GM21515 (cell line): ENCODE measurements around the gene WDR26.
A peak's percentile ranks its signal among the peaks of the same experiment; 100 is the strongest.

ENCODE experiments used
- ATAC-seq: cut with Tn5 transposase; IDR thresholded peaks from one replicate; pipeline ENCODE4 v1.9.1; 2021; ENCODE audit not compliant: unreplicated experiment

WDR26 gene

DNA sequence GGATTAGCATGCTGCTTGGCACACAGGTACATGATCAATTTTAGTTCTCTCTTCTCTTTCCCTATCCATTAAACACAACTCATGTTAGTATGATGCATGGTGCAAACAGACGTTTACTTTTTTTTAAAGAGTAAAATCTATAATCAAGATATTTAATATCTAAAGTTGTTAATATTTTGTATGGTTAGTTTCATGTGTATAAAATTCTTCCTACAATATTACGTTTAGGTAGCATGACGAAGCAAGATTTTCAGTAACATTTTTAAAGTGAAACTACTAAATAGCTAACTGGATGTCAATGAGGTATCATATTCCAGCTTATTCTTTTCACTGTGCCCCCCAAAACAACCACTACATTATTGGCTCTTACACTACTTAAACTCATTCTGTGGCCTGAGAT lies 41.3 kb downstream of the WDR26 start:
- no peak for ATAC-seq

DNA sequence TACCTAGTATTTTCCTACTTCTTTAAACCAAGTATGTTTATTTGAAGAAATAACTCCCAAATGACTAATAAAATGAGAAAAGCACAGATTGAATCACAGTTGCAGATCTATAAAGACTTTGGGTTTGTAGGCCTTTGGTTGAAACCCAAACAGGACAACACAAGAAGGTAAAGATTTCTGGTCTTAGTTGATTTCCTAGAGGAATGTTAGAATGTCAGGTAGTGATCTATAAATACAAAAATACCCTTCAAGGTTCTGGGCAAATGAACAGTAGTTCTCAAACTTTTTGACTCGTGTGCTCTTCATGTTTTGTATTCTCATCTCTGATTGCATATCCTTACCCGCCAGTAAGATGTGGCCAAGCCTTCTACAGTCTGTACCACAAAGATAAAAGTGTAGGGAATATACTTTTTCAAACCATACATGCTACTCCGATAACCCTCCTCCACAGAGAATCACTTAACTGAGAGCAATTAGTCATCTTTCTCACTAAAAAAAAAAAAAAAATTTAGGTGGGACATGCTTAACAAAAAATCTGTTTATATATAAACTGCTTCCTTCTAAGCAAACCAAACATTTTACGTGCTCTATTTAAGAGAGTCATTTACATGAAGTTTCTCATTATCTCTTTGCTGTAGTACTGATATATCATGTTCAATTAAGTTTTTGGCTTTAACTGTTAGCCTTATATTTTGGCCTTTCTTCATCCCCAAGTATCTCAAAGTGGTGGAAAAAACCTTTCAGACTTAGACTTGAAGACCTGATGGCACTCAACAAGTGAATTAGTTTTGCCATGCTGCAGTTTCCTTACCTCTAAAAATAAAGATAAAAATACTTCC lies 42.0 kb downstream of the WDR26 start:
- ATAC-seq, result no peak

DNA sequence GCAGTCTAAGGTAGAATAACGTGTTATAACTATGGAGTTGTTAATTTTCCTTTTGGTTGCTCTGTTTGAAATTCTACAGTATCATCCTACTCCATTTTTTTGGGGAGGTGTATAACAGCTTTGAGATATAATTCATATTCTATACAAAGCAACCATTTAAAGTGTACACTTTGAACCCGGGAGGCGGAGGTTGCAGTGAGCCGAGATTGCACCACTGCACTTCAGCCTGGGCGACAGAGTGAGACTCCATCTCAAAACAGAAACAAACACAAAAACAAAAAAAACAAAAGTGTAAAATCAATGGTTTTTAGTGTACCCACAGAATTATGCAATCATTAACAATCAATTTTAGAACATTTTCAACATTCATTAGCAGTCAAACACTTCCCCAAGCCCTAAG lies 44.1 kb downstream of the WDR26 start:
- ATAC-seq, result no peak

DNA sequence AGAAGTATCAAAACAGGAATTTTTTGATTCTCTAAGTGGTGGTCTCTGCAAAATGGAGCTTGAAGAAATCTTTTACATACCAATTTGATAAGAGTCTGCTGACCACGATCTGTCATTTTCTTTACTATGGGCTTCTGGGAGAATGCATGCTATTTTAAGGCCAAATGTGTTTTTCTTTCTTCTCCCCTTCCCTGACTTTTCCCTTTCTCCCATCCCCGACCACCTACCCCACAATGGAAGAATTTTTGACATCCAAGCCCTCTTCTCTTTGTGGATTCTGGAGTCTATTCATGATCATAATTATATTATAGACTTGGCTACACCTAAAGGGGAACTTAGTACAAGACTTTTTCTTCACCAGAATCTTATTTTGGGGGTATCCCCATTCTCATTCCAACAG lies 46.7 kb downstream of the WDR26 start:
- ATAC-seq, result no peak

DNA sequence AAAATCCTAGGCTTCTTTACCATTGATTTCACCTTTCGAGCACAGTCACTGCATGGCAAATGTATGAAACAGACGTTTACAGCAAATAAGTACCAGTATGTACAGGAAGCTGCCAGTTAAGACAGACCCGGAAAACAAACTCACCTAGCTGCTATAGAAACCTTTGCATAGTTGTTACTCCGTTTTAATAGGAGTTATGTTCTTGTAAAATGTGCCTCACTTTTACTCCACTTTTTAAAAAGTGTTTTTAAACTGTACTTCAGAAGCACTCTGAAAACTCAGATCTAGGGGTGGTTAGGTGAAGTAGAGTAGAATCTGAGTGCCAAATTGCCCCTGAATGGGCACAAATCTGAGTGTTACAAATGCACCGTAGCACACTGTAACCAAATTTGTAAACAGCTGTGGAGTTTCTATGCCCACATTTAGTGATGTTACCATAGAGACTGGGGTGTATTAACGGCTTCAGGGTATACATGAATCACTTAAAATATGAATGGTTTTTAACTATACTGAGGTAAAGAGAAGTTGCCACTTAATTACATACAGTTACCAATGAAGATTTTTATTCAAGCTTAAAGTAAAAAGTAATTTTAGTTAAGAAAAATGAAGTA lies 47.2 kb downstream of the WDR26 start:
- ATAC-seq, result no peak

DNA sequence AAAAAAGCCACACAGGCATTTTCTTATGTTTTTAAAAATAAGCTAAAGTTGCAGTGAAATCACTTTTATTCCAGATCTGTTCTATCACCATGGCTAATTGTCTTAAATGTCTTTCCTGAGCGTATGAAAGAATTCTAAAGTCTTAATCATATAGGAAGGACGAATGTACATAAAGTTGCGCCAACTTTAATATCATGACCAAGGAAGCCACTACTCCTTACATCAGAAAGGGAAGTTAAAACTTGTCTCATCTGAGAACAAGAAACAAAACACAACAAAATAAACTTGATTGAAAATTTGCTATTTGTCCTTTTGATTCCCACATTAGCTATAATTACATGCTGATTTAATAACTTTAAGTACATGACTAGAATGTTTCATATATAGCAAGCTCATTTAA lies 51.4 kb downstream of the WDR26 start:
- no peak for ATAC-seq

DNA sequence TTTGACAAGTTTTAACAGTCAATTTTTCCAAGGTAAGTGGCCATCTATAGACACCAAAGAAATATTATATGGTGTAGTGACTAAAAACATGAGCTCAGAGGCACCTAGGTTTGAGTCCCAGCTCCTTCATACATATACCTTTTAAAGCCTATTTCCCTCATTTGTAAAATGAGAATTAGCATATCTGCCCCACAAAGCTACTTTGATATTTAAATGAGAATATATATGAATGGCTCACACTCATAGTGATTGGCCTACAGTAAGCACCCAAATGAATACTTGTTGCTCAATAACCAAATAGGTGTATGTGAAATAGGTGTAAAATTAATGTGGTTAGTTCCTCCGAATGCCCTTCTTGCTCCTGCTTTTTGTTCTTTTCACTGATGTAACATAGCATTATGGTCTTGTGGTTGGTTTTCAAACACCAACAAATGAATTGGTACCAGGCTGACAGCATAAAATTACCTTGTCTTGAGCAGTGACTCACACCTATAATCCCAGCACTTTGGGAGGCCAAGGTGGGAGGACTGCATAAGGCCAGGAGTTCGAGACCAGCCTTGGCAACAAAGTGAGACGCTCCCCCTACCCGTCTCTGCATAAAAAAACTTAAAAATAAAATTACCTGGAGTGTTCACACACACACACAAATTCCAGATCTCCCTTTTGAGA lies 52.6 kb downstream of the WDR26 start:
- no peak for ATAC-seq

DNA sequence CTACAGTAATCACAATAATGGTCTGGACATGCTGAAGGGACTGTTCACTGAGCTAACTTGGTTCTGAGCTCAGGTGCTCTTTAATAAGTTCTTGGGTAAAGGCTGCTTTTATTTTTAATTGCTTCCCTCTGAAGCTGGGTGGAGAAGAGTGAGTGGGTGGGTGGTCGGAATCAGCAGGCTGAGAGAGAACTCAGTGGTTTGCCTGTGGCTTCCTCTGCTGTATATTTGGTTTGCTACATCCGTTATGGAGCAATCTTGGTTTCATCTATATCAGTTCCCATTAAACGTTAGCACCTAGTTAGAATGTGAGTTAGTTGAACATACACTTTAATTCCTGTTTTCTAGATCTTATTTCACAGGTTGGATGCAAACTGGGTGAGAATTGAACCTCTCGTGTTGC lies 54.6 kb downstream of the WDR26 start:
- ATAC-seq, result peak; percentile 65

DNA sequence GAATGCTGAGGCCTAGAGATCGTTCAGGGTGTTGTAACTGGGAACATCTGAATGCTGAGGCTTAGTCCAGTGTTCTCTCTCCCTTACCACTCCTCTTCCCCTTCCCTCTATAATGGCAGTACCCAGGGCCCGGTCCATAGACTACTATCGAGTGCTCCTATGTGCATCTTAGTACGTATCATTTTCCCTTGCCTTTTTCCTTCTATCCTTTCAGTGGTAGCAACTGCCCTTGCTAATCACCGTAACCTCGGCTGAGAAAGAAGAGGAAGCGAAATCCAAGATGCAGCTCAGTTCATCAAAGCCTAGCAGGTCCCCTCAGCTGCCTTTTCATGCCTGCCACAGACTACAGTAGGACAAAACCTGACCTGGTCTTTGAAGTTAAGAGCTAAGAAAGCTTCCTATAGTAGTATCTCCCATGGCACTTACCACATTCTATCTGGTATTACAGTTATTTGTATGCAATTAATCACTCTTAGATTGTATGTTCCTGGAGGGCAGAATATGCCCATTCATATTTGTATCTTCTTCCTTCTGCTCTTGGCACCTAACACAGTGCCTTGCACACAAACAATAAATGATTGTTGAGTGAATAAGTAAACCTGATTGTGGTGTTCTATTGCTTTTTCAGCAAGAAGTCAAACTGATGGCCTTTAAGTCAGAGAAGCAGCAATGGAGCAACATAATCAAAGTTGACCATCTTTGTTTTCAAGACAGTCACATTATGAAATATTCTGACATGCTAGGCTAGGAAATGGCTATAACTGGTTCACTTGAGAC lies 55.6 kb downstream of the WDR26 start:
- peak; percentile 44 for ATAC-seq

DNA sequence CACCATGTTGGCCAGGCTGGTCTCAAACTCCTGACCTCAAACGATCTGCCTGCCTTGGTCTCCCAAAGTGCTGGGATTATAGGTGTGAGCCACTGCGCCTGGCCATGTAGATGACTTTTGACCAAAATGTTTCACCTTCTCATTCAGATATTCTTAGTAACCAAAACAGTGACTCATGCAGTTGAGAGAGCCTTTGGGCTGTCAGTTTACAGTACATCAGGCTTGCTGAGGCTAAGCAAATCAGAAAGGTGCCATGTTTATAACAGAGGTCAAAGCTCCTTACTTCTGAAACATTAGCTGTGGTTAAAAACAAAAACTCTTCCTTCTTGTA lies 57.0 kb downstream of the WDR26 start:
- ATAC-seq, result peak; percentile 58

DNA sequence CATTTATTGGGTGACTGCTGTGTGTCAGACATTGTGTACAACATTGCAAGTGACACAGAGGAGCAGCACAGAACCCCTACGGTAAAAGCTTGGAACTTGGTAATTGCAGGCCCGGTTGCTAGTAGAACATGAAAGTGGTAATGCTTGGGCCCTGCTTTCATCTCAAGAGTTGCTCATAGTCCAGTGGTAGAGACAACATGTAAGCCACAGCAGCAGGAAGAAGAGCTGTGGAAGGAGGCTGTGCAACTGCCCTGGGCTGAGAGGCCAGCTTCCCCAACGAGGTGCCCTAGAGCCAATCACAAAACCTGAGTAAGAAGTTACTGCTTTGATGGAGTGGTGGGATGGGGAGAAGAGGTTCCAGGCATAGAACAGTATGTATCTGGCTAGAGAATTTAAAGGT lies 59.5 kb downstream of the WDR26 start:
- ATAC-seq, result no peak

DNA sequence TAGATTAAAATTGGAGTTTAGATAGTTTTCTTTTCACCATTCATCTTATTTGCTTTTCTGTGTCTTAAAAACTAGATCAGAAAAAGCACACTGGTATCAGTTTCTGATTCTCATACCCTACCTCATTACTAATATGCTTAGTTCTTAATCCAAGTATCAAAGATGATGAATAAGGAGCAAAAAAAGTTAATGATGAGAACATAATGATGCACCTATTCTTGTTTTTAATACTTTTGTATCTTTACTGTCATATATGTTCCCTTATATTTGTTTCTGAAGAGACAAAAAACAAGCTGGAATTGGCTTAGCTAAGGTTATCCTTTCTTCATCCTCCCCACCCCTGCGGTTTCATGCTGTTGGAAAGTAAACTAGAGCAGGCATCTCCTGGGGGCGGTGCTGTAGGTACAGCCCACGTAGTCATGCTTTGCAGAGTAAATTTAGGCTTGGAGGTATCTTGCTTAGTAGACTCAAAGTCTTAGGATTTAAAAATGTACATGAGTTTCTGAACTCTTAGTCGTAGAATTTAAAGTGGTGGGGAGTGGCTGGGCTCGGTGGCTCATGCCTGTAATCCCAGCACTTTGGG lies 61.5 kb downstream of the WDR26 start:
- ATAC-seq, result no peak

DNA sequence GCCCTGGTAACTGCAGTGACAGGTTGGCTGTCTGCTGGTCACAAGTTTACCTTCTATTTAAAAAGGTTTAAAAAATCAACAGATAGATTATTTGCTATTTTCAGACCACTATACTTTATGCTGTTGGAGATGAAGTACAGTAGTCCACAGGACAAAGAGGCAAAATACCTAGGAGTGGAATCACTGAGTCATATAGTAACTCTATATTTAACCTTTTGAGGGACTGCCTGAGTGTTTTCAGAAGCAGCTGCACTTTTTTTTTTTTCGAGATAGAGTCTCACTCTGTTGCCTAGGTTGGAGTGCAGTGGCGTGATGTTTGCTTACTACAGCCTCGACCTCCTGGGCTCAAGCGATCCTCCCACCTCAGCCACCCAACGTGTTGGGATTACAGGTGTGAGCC lies 66.2 kb downstream of the WDR26 start:
- peak; percentile 84 for ATAC-seq

DNA sequence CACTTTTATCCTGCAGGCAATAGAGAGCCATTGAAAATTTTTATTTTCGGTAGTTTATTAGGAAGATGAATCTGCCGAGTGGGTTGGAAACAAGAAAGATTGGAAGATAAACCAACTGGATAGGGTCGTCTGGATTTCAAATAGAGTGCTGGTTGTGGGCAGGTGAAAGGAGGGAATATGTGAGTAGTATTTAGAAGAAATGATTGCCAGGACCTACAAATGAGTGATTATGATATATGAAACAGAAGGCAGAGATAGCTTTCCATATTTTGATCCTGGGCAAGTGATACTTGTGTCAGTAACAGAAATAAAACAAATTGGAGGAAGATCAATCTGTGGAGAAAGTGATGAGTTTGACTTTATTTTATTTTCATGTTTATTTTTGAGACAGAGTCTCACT lies 75.4 kb downstream of the WDR26 start:
- ATAC-seq, result no peak

DNA sequence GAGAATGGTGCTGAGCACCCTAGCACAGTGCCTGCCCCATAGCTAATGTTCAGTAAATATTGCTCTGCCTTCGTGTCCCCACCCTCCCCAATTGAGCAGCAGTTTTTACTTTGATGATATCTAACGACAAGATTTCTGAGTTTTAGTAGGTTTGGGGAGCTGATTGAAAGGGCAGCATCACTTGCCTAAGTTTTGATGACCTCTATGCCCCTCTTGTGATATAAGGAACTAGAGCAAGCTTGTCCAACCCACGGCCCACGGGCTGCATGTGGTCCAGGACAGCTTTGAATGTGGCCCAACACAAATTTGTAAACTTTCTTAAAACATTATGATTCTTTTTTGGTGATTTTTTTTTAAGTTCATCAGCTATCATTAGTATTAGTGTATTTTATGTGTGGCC lies 76.4 kb downstream of the WDR26 start:
- no peak for ATAC-seq

DNA sequence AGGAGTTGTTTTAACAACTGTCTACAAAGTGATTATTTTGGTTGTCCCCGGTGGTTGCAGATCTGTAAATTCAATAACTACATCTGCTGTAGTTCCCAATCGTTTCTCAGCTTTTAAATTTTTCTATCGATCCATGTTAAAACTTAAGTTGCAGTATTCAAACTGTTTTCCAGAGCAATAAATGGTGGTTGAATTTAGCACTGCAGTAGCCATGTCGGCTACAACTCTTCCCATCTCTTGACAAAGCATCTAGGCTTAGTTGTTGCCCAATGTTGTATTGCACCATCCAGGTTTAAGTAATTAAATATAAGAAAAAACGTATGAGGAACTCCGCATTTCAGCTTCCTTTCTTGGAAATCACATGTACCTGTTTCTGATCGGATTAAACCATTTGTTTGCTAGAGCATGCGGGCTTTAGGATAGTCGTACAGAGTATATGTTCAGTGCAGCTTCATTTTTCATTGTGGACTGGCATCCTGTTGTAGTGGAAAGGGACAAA lies 76.9 kb downstream of the WDR26 start:
- no peak for ATAC-seq

DNA sequence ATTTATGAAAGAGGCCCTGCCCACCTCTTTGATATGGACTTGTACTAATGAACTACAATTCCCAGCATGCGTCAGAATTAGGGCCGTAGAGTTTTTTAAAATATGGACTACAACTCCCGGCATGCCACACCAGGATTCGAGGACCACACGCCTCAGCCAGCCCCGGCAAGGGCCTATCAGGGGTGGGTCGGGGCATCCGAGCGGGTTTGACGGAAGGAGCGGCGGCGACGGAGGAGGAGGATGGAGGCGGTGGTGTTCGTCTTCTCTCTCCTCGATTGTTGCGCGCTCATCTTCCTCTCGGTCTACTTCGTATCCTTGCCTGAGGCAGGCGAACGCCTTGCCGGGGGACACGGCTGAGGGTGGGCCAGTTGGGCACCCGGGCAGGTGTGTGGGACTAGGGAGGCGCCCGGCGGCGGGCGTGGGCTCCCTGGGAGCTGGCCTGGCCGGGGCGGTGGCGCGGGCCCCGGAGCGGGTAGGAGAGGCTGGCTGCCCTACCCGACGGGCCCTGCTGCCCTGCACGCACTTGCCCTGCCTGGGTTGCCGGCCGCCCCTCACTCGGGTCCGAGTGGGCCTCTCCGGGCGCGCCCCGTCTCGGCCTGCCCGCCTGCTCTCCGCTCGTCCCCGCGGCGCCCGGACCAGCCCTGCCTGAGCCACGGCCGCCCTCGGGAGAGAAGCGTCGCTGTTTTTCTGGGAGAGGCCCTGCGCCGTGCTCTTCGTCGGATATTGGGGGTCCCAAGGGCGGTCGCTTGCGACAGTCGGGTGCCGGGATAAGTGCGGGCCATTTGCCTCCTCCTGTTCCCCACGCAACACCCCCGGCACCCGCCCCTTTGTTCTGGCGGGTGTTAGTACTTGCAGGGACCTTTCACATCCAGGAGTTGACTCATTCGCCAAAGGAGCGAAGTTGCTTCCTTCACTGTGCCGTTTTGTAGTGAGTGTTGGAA lies 77.6 kb downstream of the WDR26 start, which contains the start of gene CNIH4:
Gene CNIH4 (plus strand): TSS at position 195 of the 941 bp plus-strand sequence. CDS start 46 bp downstream, at position 241.
- ATAC-seq, result peak; percentile 98

DNA sequence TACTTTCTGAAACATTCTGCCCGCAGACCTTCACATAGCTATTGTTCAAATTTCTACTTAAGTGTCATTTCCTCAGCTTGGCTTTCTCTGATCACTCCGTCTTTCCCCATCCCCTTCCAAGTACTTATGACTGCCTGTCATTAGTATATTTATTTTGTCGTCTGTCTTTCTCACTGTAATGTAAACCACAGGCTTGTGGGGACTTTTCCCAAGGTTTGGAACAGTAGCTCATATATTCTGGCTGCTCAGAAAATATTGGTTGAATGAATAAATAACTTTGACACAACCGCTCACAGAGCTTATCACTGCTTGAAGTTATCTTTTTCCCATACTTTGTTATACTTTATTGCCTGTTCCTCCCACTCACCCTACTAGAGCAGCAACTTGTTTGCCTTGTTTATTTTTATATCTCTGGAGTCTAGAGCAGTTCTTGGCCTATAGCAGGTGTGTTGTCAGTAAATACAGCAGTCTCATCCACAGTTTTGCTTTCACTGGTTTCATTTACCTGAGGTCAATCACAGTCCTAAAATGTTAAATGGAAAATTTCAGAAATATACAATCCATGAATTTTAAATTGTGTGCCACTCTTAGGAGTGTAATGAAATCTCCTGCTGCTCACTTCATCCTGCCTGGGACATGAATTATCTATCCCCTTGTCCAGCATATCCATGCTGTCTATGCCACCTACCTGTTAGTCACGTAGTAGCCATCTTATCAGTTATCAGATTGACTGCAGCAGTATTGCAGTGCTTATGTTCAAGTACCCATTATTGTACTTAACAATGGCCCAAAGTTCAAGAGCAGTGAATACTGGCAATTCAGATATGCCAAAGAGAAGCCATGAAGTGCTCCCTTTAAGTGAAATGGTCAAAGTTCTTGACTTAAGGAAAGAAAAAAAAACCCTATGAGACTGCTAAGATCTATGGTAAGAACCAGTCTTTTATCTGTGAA lies 80.3 kb downstream of the WDR26 start:
- ATAC-seq, result no peak
